PFSK-1 (cell line): Measurements from ENCODE around the gene TAF1.

Experiments used
- POLR2AphosphoS5 ChIP-seq: IDR thresholded peaks from 2 replicates; pipeline ENCODE4 v1.6.1; 2012; ENCODE audit warnings: low read depth, mild to moderate bottlenecking, control low read depth, low read length, moderate library complexity
- TF ChIP-seq, protein P1 (sequence below), 2 experiments: IDR thresholded peaks; 2 replicates each; pipeline versions ENCODE4 v1.6.1 to v1.8.0; 2011 to 2012; ENCODE audit warnings: low read depth in 2 of 2, low read length in 2 of 2, control low read depth in 1 of 2, inconsistent platforms in 1 of 2, mild to moderate bottlenecking in 1 of 2, moderate library complexity in 1 of 2; ENCODE audit not compliant: insufficient read depth in 1 of 2

DNA sequence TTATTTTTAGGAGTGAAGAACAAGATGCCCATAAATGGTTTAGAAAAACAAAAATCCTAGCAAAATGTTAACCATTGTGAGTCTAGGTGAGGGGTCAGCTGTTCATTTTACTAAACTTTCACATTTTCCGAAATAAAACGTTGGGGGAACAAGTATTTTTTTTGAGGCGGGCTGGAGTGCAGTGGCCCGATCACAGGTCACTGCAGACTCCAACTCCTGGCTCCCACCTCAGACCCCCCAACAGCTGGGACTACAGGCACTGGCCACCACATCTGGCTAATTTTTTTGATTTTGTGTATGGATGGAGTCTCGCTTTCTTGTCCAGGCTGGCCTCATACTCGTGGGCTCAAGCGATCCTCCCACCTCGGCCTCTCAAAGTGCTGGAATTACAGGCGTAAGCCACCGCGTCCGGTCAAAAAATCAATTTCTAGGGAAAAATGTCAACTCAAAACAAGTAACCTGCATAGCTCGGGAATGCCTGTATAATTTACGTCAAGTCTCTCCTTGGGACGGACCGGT is 742 bp upstream of the TAF1 start:
- TF ChIP-seq POLR2AphosphoS5 = no peak; the same call in none of the 2 replicates
- TF ChIP-seq, protein P1, sequence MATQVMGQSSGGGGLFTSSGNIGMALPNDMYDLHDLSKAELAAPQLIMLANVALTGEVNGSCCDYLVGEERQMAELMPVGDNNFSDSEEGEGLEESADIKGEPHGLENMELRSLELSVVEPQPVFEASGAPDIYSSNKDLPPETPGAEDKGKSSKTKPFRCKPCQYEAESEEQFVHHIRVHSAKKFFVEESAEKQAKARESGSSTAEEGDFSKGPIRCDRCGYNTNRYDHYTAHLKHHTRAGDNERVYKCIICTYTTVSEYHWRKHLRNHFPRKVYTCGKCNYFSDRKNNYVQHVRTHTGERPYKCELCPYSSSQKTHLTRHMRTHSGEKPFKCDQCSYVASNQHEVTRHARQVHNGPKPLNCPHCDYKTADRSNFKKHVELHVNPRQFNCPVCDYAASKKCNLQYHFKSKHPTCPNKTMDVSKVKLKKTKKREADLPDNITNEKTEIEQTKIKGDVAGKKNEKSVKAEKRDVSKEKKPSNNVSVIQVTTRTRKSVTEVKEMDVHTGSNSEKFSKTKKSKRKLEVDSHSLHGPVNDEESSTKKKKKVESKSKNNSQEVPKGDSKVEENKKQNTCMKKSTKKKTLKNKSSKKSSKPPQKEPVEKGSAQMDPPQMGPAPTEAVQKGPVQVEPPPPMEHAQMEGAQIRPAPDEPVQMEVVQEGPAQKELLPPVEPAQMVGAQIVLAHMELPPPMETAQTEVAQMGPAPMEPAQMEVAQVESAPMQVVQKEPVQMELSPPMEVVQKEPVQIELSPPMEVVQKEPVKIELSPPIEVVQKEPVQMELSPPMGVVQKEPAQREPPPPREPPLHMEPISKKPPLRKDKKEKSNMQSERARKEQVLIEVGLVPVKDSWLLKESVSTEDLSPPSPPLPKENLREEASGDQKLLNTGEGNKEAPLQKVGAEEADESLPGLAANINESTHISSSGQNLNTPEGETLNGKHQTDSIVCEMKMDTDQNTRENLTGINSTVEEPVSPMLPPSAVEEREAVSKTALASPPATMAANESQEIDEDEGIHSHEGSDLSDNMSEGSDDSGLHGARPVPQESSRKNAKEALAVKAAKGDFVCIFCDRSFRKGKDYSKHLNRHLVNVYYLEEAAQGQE (IDR thresholded peaks at IDR 0.05; ENCODE audit: insufficient read depth in 1 of 2, low read depth in 2 of 2, low read length in 2 of 2) = no peak; a peak in 1 of 4 replicates
